ENCODE measurements around the gene RYR2.

RYR2 gene

GRCh38 chr1:237031480-237031879 is 10.5 kb upstream of the RYR2 start:
- TF ChIP-seq CTCF (conservative IDR thresholded peaks at IDR 0.05) (no peak), ZFX (IDR thresholded peaks at IDR 0.05) (no peak)
- H3K27ac ChIP-seq = 0 out of 2 replicates have a peak overlapping the region, but pooled peaks have one; percentile 9

DNA sequence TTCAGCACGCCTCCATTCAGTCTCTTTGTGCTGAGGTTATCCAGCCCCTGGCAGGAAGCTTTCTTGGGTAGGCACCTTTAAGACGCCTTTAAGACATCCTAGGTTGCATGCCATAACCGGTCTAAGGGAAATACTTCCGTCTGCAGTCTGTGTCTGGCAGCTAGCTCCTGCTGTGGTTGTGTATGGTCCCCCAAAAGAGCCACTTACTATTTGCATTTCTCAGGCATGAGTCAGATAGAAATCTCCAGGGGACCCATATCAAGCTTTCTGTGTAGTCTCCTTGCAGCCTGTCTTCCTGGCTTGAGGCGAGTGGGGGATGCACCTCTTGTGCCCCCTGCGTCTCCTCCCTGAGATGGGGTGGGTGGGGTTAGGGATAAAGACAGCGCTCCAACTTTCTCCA is 10.0 kb upstream of the RYR2 start:
- H3K27ac ChIP-seq = 0 out of 2 replicates have a peak overlapping the region, but pooled peaks have one; percentile 9
- TF ChIP-seq ZFX (IDR thresholded peaks at IDR 0.05) = no peak
- no peak for TF ChIP-seq CTCF (conservative IDR thresholded peaks at IDR 0.05)

DNA sequence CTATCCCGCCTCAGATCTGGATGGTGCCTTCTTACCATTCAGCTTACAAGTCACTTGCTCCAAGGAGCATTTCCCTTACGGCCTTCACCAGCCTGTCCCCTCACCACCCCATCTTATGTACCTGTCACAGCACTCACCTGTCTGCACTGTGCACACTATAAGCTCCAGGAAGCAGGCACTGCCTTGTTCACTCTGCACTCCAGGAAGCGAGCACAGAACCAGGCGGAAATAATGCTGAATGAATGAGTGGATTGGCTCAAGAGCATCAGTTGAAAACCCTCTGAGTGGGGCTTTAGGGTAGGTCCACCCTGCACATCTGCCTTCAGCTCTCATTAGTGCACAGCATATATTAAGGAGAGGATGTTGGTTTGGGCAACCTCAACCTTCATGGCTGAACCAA is 8.9 kb upstream of the RYR2 start:
- no peak overlapping the region for H3K27ac ChIP-seq
- TF ChIP-seq ZFX (IDR thresholded peaks at IDR 0.05) = no peak
- TF ChIP-seq CTCF (conservative IDR thresholded peaks at IDR 0.05) = no peak

DNA sequence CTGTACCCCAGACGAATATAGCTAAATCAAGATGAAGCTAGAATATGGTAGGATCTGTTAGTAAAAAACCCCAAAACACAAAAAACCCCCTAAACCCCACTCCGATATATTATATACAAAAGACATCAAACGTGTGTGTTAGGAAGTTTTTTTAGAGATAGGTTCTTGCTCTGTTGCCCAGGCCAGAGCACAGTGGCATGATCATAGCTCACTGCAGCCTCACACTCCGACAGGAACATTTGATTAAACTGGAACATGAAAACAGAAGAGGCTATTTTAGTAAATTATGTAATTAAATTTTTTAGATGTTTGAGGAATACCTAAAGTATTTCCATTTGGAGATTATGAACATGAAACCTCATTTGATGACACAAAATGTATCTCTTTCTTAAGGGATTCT is 8.2 kb upstream of the RYR2 start:
- TF ChIP-seq ZFX (IDR thresholded peaks at IDR 0.05) (no peak), CTCF (conservative IDR thresholded peaks at IDR 0.05) (no peak)
- no peak overlapping the region for H3K27ac ChIP-seq

DNA sequence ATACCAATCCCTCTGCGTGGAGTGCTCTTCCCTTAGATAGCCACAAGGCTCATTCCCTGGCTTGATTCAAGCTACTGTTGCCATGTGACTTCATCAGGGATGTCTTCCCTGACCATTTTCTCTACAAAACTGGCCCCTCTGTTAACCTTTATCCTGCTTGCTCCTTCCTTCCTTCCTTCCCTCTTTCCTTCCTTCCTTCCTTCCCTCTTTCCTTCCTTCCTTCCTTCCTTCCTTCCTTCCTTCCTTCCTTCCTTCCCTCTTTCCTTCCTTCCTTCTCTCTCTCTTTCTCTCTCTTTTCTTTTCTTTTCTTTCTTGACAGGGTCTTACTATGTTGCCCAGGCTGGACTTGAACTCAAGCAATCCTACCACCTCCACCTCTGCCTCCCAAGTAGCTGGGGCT is 6.2 kb upstream of the RYR2 start:
- H3K27ac ChIP-seq = no peak overlapping the region
- no peak for TF ChIP-seq CTCF (conservative IDR thresholded peaks at IDR 0.05)
- TF ChIP-seq ZFX (IDR thresholded peaks at IDR 0.05) = no peak

- no peak overlapping the region for H3K27ac ChIP-seq
- no peak for TF ChIP-seq CTCF (conservative IDR thresholded peaks at IDR 0.05)
- TF ChIP-seq ZFX (IDR thresholded peaks at IDR 0.05) = no peak
These were observed 3.8 kb upstream of the RYR2 start for GRCh38 chr1:237038211-237038610.

GRCh38 chr1:237040823-237041222 is 1.2 kb upstream of the RYR2 start:
- H3K27ac ChIP-seq = no peak overlapping the region
- no peak for TF ChIP-seq ZFX (IDR thresholded peaks at IDR 0.05)
- no peak for TF ChIP-seq CTCF (conservative IDR thresholded peaks at IDR 0.05)
